HepG2 (cell line): ENCODE results near the gene HSDL2. TPM values are rescaled to one million over a fixed set of nuclear protein-coding genes. Genes with fewer than 3 reads are reported as not detected.

Source experiments
- ATAC-seq: fragments of 200-7000 bp; cut with Tn5 transposase; 3 replicates; pipeline ENCODE4 v1.9.1; 2020; ENCODE audit warnings: mild to moderate bottlenecking, moderate library complexity
- BruUV-seq: library from RNA; stranded (reverse); fragments of 400-500 nt; replicated peaks from 2 replicates; lab custom pipeline; 2021; lab: Mats Ljungman, UMichigan
- CTCF ChIA-PET: fragments of 300-600 bp; formaldehyde crosslinking; extraction: SDS; loops from one replicate; lab custom pipeline; 2021; ENCODE audit warnings: low total read pairs, inconsistent platforms, low intra/inter-chr PET ratio; lab: Yijun Ruan, JAX
- POLR2A ChIA-PET: fragments of 350-600 bp; sonication (Branson Sonifier 250); formaldehyde crosslinking; loops from one replicate; lab custom pipeline; 2020; ENCODE audit warnings: antibody characterized with exemption, inconsistent platforms; lab: Yijun Ruan, JAX
- DNase-seq: peaks from one replicate; pipeline ENCODE4 v3.0.0-alpha.2; 2015; ENCODE audit warnings: low spot score
- FAIRE-seq: peaks from 3 replicates; lab custom pipeline; 2011; peaks lifted over from hg19 to GRCh38; lab: Jason Lieb, UNC
- H2AFZ ChIP-seq: one replicate; pipeline ENCODE4 v1.6.1; 2011; ENCODE audit warnings: low read length, inconsistent platforms
- H3K27ac ChIP-seq: fragments of 300-600 bp; 3 replicates; pipeline ENCODE4 v1.8.0; 2011; ENCODE audit warnings: mixed run types, mild to moderate bottlenecking, mixed read lengths, low read length, inconsistent platforms; ENCODE audit not compliant: insufficient read depth; ENCODE audit errors: extremely low read length
- H3K27me3 ChIP-seq, 2 experiments: fragments of 200-600 bp in 1 of 2; 2 replicates in 1 of 2; 3 replicates in 1 of 2; pipeline versions ENCODE4 v1.6.0 to v1.8.0; 2011; ENCODE audit warnings: low read length in 2 of 2, mild to moderate bottlenecking in 2 of 2, moderate library complexity in 2 of 2, inconsistent platforms in 1 of 2; ENCODE audit not compliant: insufficient read depth in 2 of 2, control insufficient read depth in 1 of 2
- H3K36me3 ChIP-seq, 2 experiments: fragments of 200-600 bp in 1 of 2; replicated peaks in 1 of 2; 2 replicates in 1 of 2; 3 replicates in 1 of 2; pipeline versions ENCODE4 v1.5.1 to v1.8.0; 2011; ENCODE audit warnings: low read length in 2 of 2, inconsistent platforms in 1 of 2; ENCODE audit not compliant: insufficient read depth in 2 of 2, control insufficient read depth in 1 of 2
- H3K4me1 ChIP-seq: 2 replicates; pipeline ENCODE4 v1.5.1; 2012; ENCODE audit warnings: low read length, inconsistent platforms; ENCODE audit not compliant: insufficient read depth
- H3K4me2 ChIP-seq: 2 replicates; pipeline ENCODE4 v1.6.0; 2011; ENCODE audit warnings: low read depth, low read length, inconsistent platforms
- H3K4me3 ChIP-seq, 3 experiments: fragments of 200-600 bp in 1 of 3; sonication (generic), shearing (Covaris generic) in 1 of 3; replicated peaks in 1 of 3; 2 replicates each; pipeline ENCODE4 v1.5.1; 2011 to 2016; ENCODE audit warnings: low read length in 3 of 3, inconsistent platforms in 2 of 3, low read depth in 2 of 3, mild to moderate bottlenecking in 2 of 3, control low read depth in 1 of 3, mixed read lengths in 1 of 3; ENCODE audit not compliant: insufficient read depth in 1 of 3
- H3K79me2 ChIP-seq: one replicate; pipeline ENCODE4 v1.6.1; 2011; ENCODE audit warnings: low read length, inconsistent platforms; ENCODE audit not compliant: insufficient read depth
- H3K9ac ChIP-seq: 2 replicates; pipeline ENCODE4 v1.6.0; 2011; ENCODE audit warnings: mild to moderate bottlenecking, low read depth, low read length, inconsistent platforms; ENCODE audit not compliant: insufficient read depth
- H3K9me3 ChIP-seq: 2 replicates; pipeline ENCODE4 v1.5.1; 2012; ENCODE audit warnings: mild to moderate bottlenecking, low read length
- H4K20me1 ChIP-seq: 2 replicates; pipeline ENCODE4 v1.6.0; 2011; ENCODE audit warnings: inconsistent platforms, mild to moderate bottlenecking, low read length, moderate library complexity; ENCODE audit not compliant: insufficient read depth
- CREM ChIP-seq, 2 experiments: sonication (generic) in 1 of 2; formaldehyde crosslinking in 1 of 2; IDR thresholded peaks; 2 replicates each; pipeline versions ENCODE4 v1.4.0 to v1.6.1; 2016 to 2020; ENCODE audit warnings: antibody characterized with exemption in 1 of 2, mild to moderate bottlenecking in 1 of 2, missing genetic modification reagents in 1 of 2
- FOSL2 ChIP-seq: sonication (generic); formaldehyde crosslinking; IDR thresholded peaks from 2 replicates; pipeline ENCODE4 v1.4.0; 2020; ENCODE audit warnings: missing genetic modification reagents
- HMG20B ChIP-seq: conservative IDR thresholded peaks from 2 replicates; pipeline ENCODE4 v1.6.1; 2016; ENCODE audit warnings: missing genetic modification reagents, missing compliant biosample characterization
- HNRNPUL1 ChIP-seq: fragments of 200-400 bp; formaldehyde crosslinking; IDR thresholded peaks from 2 replicates; pipeline ENCODE4 v1.6.1; 2017; ENCODE audit warnings: low read depth, mild to moderate bottlenecking, low read length, moderate library complexity
- KDM2A ChIP-seq: sonication (generic); formaldehyde crosslinking; IDR thresholded peaks from 2 replicates; pipeline ENCODE4 v1.4.0; 2020; ENCODE audit warnings: low read depth, missing genetic modification reagents, borderline replicate concordance
- KDM5A ChIP-seq: fragments of 200-600 bp; sonication (generic); IDR thresholded peaks from 2 replicates; pipeline ENCODE4 v1.7.0; 2018; ENCODE audit warnings: antibody characterized with exemption, mild to moderate bottlenecking, low read length, borderline replicate concordance
- MYC ChIP-seq: sonication (generic); formaldehyde crosslinking; IDR thresholded peaks from 2 replicates; pipeline ENCODE4 v1.9.0; 2021; ENCODE audit warnings: missing genetic modification reagents, borderline replicate concordance
- SUZ12 ChIP-seq: fragments of 150-350 bp; IDR thresholded peaks from 2 replicates; pipeline ENCODE4 v1.6.1; 2014; ENCODE audit warnings: low read depth, low read length
- ZC3H4 ChIP-seq: sonication (generic); formaldehyde crosslinking; IDR thresholded peaks from 2 replicates; pipeline ENCODE4 v1.4.0; 2020; ENCODE audit warnings: missing genetic modification reagents, borderline replicate concordance
- ZNF547 ChIP-seq: sonication (generic); formaldehyde crosslinking; IDR thresholded peaks from 2 replicates; pipeline ENCODE4 v1.5.1; 2020; ENCODE audit warnings: mild to moderate bottlenecking, missing genetic modification reagents
- ZSCAN25 ChIP-seq: sonication (generic); formaldehyde crosslinking; IDR thresholded peaks from 2 replicates; pipeline ENCODE4 v1.8.0; 2022; ENCODE audit warnings: mild to moderate bottlenecking, missing genetic modification reagents
- WGBS: methylation state at CpG from one replicate; pipeline ENCODE4 v1.1.6; 2017; ENCODE audit warnings: low lambda C conversion rate; 5-methylcytosine and 5-hydroxymethylcytosine counted together
- in situ Hi-C: cut with HindIII; loops from 2 replicates; pipeline ENCODE4 v1.10.0; 2017; ENCODE audit warnings: low pct_unique_long_range_greater_than_20kb; ENCODE audit not compliant: extremely low pct_ligation_motif_present
- intact Hi-C: fragments of 100-400 bp; cut with micrococcal nuclease; formaldehyde crosslinking; loops from one replicate; pipeline ENCODE4 v1.10.0; 2022; ENCODE audit not compliant: unreplicated experiment
- polyA plus RNA-seq, 8 experiments: library from polyadenylated mRNA; depleted of rRNA in 3 of 8; stranded (reverse) in 7 of 8; unstranded in 1 of 8; fragments of >200 nt; fragmentation: Illumina TruSeq in 4 of 8; extraction: Trizol in 4 of 8; gene quantifications; 2 replicates each; pipeline versions ENCODE4 v1.2.1 to v1.2.3, GENCODE V29; 2011 to 2016; ENCODE audit warnings: low read depth in 4 of 8, missing spikeins in 1 of 8, mixed read lengths in 1 of 8; ENCODE audit not compliant: insufficient read depth in 1 of 8
- total RNA-seq, 5 experiments: library from RNA; depleted of rRNA; stranded (reverse); fragments of >200 nt; fragmentation: Illumina TruSeq; extraction: Trizol; gene quantifications; 2 replicates each; pipeline ENCODE4 v1.2.3, GENCODE V29; 2016; ENCODE audit warnings: low read depth in 1 of 5
- TF ChIP-seq, protein P1 (sequence below): sonication (generic); formaldehyde crosslinking; IDR thresholded peaks from 2 replicates; pipeline ENCODE4 v1.4.0; 2020; ENCODE audit warnings: missing genetic modification reagents, borderline replicate concordance
- TF ChIP-seq, protein P2 (sequence below): sonication (generic); formaldehyde crosslinking; IDR thresholded peaks from 2 replicates; pipeline ENCODE4 v1.4.0; 2020; ENCODE audit warnings: missing genetic modification reagents

The HSDL2 gene
- total and polyA plus RNA-seq, 2 of the 13 experiments (the other 11 are each of a cell fraction or from before 2014, with no cell fraction given), result 55.3 to 80.2 TPM

DNA sequence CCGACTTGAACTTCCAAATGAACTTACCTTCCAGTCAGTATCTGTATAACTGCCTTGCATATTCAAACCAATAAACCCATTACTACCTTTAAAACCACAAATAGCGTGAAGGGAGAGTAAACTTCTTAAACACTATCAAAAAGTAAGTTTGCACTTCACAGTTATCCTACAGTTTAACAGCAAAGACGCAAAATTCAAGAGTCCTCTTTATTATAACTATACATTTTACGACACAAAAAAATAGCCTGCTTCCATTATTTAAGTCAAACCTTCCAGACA, 48.3 kb upstream of the HSDL2 start (continued):
- no peak for TF ChIP-seq ZNF547 (CRISPR knock-in tag)
- TF ChIP-seq, all 625 proteins: peak for 0

DNA sequence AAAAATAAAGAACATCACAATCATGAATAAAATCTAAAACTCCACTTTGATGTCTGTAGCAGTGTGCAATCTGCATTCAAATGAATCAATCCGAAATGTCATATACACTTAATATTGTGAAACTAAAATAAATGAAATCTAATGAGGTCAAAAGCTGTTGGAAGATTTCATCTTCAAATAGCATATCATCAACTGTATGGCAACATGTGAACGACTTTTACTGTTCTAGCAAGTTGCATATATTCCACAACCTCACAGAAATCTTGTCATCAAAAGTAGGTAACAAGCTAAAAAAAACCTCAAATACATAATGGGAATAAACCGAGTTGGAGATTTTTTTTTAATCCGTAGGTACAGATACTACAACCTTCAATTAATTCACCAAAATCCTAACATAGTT, 47.7 kb upstream of the HSDL2 start:
- ChIA-PET CTCF (no interaction called here), POLR2A (interaction anchor here (1.8 kb wide), 1 partner anchor 26 kb away, joined by 4 read pairs; no protein-coding TSS in a partner anchor)
- Histone ChIP-seq H3K9me3 (no peaks in the 10 kb centered on the region), H3K9ac (peak overlapping the region; percentile 94), H2AFZ (no peak overlapping the region), H4K20me1 (peaks cover 17% of the 10 kb centered on the region), H3K36me3 (0 out of 5 replicates have a peak, but pooled peaks cover 0 to 3% of the 10 kb centered on the region in 2 experiments), H3K27ac (peak overlapping the region; percentile 97), H3K27me3 (no peaks in the 10 kb centered on the region), H3K4me1 (peaks cover 63% of the 10 kb centered on the region), H3K79me2 (peaks cover 55% of the 10 kb centered on the region), H3K4me2 (peak overlapping the region; percentile 76), H3K4me3 (peak overlapping the region; percentile 87 to 95 (median 95))
- in situ Hi-C loops, result no loop called here
- FAIRE-seq (no peak), DNase-seq (no peak), ATAC-seq (no peak)
- BruUV-seq, result TSS peak; percentile 58
- intact Hi-C loops, result loop anchor here (2.0 to 10.0 kb wide), 4 partner anchors 29 to 437 kb away; partner anchors contain the start of genes SUSD1 and UGCG
- WGBS, result 0% methylated on average over 4 of the region's 4 CpGs
- TF ChIP-seq ZC3H4 (CRISPR knock-in tag) (no peak), KDM5A (peak; percentile 12; the same call in 1 of the 2 replicates)

DNA sequence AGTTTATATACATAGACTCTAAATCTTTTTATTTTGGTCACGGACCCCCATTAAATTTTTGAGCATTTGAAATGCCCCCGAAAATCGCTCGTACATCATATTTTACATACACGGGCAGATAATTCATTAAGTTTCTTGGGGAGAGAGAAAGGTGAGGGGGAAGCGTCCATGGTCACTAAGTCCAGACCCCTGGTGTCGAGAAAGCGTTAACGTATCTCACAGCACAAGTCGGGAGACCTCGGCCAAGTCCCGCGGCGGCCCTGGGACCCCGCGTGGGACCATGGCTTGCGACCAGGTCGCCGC, 47.3 kb upstream of the HSDL2 start:
- Histone ChIP-seq H3K27ac (peak overlapping the region; percentile 97), H3K79me2 (peaks cover 51% of the 10 kb centered on the region), H3K4me1 (peaks cover 63% of the 10 kb centered on the region), H3K36me3 (0 out of 5 replicates have a peak, but pooled peaks cover 0 to 3% of the 10 kb centered on the region in 2 experiments), H4K20me1 (peaks cover 17% of the 10 kb centered on the region), H3K4me2 (peak overlapping the region; percentile 76), H2AFZ (no peak overlapping the region), H3K9me3 (no peaks in the 10 kb centered on the region), H3K9ac (peak overlapping the region; percentile 94), H3K27me3 (no peaks in the 10 kb centered on the region), H3K4me3 (peak overlapping the region; percentile 87 to 95 (median 95))
- FAIRE-seq, result no peak
- intact Hi-C loops, result loop anchor here (2.0 to 10.0 kb wide), 4 partner anchors 28 to 438 kb away; partner anchors contain the start of genes SUSD1 and UGCG
- under 1% methylated on average over 18 of the region's 19 CpGs for WGBS
- ATAC-seq, result no peak
- CTCF ChIA-PET, result no interaction called here
- BruUV-seq, result no TSS peak
- in situ Hi-C loops, result no loop called here
- POLR2A ChIA-PET, result interaction anchor here (1.2 to 1.9 kb wide), 4 partner anchors 10 to 100 kb away, joined by 3 to 16 read pairs (median 4); partner anchors contain the start of gene HSDL2
- no peak for DNase-seq
- TF ChIP-seq, protein P1, sequence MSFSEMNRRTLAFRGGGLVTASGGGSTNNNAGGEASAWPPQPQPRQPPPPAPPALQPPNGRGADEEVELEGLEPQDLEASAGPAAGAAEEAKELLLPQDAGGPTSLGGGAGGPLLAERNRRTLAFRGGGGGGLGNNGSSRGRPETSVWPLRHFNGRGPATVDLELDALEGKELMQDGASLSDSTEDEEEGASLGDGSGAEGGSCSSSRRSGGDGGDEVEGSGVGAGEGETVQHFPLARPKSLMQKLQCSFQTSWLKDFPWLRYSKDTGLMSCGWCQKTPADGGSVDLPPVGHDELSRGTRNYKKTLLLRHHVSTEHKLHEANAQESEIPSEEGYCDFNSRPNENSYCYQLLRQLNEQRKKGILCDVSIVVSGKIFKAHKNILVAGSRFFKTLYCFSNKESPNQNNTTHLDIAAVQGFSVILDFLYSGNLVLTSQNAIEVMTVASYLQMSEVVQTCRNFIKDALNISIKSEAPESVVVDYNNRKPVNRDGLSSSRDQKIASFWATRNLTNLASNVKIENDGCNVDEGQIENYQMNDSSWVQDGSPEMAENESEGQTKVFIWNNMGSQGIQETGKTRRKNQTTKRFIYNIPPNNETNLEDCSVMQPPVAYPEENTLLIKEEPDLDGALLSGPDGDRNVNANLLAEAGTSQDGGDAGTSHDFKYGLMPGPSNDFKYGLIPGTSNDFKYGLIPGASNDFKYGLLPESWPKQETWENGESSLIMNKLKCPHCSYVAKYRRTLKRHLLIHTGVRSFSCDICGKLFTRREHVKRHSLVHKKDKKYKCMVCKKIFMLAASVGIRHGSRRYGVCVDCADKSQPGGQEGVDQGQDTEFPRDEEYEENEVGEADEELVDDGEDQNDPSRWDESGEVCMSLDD, result no peak
- TF ChIP-seq ZSCAN25 (CRISPR knock-in tag), result no peak
- 0 out of 2 replicates have a peak, but pooled peaks have one; percentile 32 for TF ChIP-seq HMG20B
- no peak for TF ChIP-seq CREM (IDR thresholded peaks at IDR 0.05)
- TF ChIP-seq CREM (CRISPR knock-in tag; IDR thresholded peaks at IDR 0.05), result no peak
- TF ChIP-seq MYC (CRISPR knock-in tag), result no peak
- no peak for TF ChIP-seq HNRNPUL1
- no peak for TF ChIP-seq KDM2A (CRISPR knock-in tag)
- TF ChIP-seq SUZ12, result no peak
- TF ChIP-seq, protein P2, sequence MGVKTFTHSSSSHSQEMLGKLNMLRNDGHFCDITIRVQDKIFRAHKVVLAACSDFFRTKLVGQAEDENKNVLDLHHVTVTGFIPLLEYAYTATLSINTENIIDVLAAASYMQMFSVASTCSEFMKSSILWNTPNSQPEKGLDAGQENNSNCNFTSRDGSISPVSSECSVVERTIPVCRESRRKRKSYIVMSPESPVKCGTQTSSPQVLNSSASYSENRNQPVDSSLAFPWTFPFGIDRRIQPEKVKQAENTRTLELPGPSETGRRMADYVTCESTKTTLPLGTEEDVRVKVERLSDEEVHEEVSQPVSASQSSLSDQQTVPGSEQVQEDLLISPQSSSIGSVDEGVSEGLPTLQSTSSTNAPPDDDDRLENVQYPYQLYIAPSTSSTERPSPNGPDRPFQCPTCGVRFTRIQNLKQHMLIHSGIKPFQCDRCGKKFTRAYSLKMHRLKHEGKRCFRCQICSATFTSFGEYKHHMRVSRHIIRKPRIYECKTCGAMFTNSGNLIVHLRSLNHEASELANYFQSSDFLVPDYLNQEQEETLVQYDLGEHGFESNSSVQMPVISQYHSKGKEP (CRISPR knock-in tag), result no peak
- 0 out of 2 replicates have a peak, but pooled peaks have one; percentile 43 for TF ChIP-seq FOSL2 (CRISPR knock-in tag)
